Measurements from ENCODE around the gene FCAMR. TPM values are rescaled to one million over a fixed set of nuclear protein-coding genes. Genes with fewer than 3 reads are reported as not detected.
A peak's percentile ranks its signal among the peaks of the same experiment; 100 is the strongest.

Gene FCAMR
- total and polyA plus RNA-seq, 2 donors (not counting 1 experiment from before 2014, with no cell fraction given) = not detected

DNA sequence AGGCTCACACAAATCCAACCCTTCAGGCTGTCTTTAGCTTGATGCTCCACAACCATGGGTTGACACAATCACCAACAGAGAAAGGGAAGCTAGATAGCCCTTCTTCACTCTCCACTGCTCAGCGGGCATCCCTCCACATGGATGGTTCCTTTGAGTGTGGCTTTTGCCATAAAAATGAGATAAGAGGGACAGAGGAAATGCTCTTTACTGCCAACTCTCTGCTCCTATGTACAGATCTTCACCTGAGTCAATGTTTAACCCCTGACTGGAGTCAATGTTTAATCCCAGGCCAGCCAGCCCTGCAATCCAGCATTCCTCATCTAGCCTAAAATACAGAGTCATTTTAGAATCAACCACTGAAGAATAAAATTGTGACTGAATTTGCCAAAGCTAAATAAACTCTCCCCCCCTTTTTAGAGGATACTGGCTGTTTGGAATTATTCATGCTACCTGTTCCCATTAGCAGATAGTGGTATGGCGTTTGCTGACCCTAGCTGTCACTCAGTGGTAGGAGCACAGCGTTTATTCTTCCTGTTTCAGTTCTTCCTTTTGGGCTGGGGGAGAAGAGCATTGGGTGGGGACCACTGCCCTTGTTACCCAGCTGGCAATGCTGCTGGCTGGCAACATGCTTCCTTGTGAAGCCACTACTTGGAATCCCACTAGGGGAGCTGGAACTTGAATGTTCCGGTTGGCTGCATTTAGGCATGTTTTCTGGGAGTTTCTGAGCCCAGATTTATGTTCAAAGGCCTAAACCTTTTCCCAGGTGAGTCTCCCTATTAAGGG, 18.8 kb downstream of the FCAMR start:
- TF ChIP-seq, protein P1, sequence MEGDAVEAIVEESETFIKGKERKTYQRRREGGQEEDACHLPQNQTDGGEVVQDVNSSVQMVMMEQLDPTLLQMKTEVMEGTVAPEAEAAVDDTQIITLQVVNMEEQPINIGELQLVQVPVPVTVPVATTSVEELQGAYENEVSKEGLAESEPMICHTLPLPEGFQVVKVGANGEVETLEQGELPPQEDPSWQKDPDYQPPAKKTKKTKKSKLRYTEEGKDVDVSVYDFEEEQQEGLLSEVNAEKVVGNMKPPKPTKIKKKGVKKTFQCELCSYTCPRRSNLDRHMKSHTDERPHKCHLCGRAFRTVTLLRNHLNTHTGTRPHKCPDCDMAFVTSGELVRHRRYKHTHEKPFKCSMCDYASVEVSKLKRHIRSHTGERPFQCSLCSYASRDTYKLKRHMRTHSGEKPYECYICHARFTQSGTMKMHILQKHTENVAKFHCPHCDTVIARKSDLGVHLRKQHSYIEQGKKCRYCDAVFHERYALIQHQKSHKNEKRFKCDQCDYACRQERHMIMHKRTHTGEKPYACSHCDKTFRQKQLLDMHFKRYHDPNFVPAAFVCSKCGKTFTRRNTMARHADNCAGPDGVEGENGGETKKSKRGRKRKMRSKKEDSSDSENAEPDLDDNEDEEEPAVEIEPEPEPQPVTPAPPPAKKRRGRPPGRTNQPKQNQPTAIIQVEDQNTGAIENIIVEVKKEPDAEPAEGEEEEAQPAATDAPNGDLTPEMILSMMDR (IDR thresholded peaks at IDR 0.05) = no peak
- POLR2A ChIA-PET = no interaction called here
- H3K4me3 ChIP-seq (ENCODE audit: control extremely low read depth in 1 of 5, extremely low read depth in 1 of 5, insufficient read depth in 1 of 5, low read depth in 2 of 5, low read length in 4 of 5) = no peak overlapping the region
- Mint-ChIP-seq H3K4me1 (peaks cover 39% of the 10 kb centered on the region), H3K9me3 (ENCODE audit: insufficient read depth) (no peaks in the 10 kb centered on the region), H3K27me3 (peaks cover 3% of the 10 kb centered on the region), H3K4me3 (no peak overlapping the region), H3K27ac (no peak overlapping the region)
- peaks cover 0 to 6% (median 4%) of the 10 kb centered on the region in 3 donors for H3K9me3 ChIP-seq (ENCODE audit: control extremely low read depth in 1 of 3, control insufficient read depth in 2 of 3, insufficient read depth in 1 of 3, low read length in 2 of 3)
- H3K27me3 ChIP-seq (replicated peaks in 1 of 4; ENCODE audit: control extremely low read depth in 1 of 4, control insufficient read depth in 3 of 4, insufficient read depth in 4 of 4, low read length in 3 of 4) = no peaks in the 10 kb centered on the region
- ATAC-seq (ENCODE audit: low read depth) (no peak), DNase-seq (no peak)
- H3K27ac ChIP-seq (ENCODE audit: low read length in 2 of 2) = no peak overlapping the region
- H3K4me1 ChIP-seq (ENCODE audit: control insufficient read depth in 2 of 2, insufficient read depth in 2 of 2, low read length in 2 of 2) = peaks cover 11 to 12% of the 10 kb centered on the region in 2 donors
- H3K79me2 ChIP-seq (ENCODE audit: control insufficient read depth, insufficient read depth, low read length) = no peaks in the 10 kb centered on the region
- CTCF ChIA-PET = interaction anchor here (1.1 to 2.1 kb wide), 3 partner anchors 18 to 40 kb away, joined by 4 to 9 read pairs (median 8); no protein-coding TSS in a partner anchor
- no peak overlapping the region for H3K9ac ChIP-seq (ENCODE audit: low read length)
- no peak overlapping the region for H2AFZ ChIP-seq (ENCODE audit: insufficient read depth, low read depth, low read length, poor library complexity, severe bottlenecking)
- intact Hi-C loops (cut with micrococcal nuclease) = no loop called here
- no peaks in the 10 kb centered on the region for H3K36me3 ChIP-seq (replicated peaks in 1 of 2; ENCODE audit: control extremely low read depth in 1 of 2, control insufficient read depth in 1 of 2, extremely low read depth in 1 of 2, insufficient read depth in 2 of 2, low read length in 1 of 2)
- 50% methylated on average over 2 of the region's 4 CpGs for WGBS (ENCODE audit: insufficient coverage)
- H3K4me2 ChIP-seq (replicated peaks; ENCODE audit: low read depth, low read length, poor library complexity, severe bottlenecking) = peak overlapping the region; percentile 3
- no peaks in the 10 kb centered on the region for H4K20me1 ChIP-seq (ENCODE audit: control insufficient read depth, insufficient read depth, low read length, poor library complexity, severe bottlenecking)

DNA sequence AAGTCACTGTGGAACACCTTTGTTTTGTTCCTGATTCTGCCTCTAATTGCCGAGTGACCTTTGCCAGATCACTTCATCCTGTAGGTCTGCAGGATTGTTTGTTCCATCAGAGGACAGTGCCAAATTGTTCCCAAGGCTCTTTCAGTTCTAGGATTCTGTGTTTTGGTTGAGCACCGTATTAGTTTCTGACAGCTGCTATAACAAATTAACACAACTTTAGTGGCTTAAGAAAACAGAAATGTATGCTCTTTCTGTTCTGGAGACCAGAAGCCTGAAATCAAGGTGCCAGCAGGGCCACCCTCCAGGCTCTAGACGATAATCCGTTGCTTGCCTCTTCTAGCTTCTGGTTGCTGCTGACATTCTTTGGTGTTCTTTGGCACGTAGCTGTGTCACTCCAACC, 20.6 kb downstream of the FCAMR start:
- Histone ChIP-seq H3K4me2 (replicated peaks; ENCODE audit: low read depth, low read length, poor library complexity, severe bottlenecking) (no peak overlapping the region), H2AFZ (ENCODE audit: insufficient read depth, low read depth, low read length, poor library complexity, severe bottlenecking) (no peak overlapping the region), H3K9ac (ENCODE audit: low read length) (no peak overlapping the region), H3K9me3 (ENCODE audit: control extremely low read depth in 1 of 3, control insufficient read depth in 2 of 3, insufficient read depth in 1 of 3, low read length in 2 of 3) (peaks cover 0 to 6% (median 4%) of the 10 kb centered on the region in 3 donors), H3K27me3 (replicated peaks in 1 of 4; ENCODE audit: control extremely low read depth in 1 of 4, control insufficient read depth in 3 of 4, insufficient read depth in 4 of 4, low read length in 3 of 4) (peaks cover 0 to 5% (median 0%) of the 10 kb centered on the region in 4 experiments), H3K4me1 (ENCODE audit: control insufficient read depth in 2 of 2, insufficient read depth in 2 of 2, low read length in 2 of 2) (peaks cover 11 to 12% of the 10 kb centered on the region in 2 donors), H4K20me1 (ENCODE audit: control insufficient read depth, insufficient read depth, low read length, poor library complexity, severe bottlenecking) (no peaks in the 10 kb centered on the region), H3K79me2 (ENCODE audit: control insufficient read depth, insufficient read depth, low read length) (no peaks in the 10 kb centered on the region), H3K4me3 (ENCODE audit: control extremely low read depth in 1 of 5, extremely low read depth in 1 of 5, insufficient read depth in 1 of 5, low read depth in 2 of 5, low read length in 4 of 5) (no peak overlapping the region), H3K27ac (ENCODE audit: low read length in 2 of 2) (no peak overlapping the region), H3K36me3 (replicated peaks in 1 of 2; ENCODE audit: control extremely low read depth in 1 of 2, control insufficient read depth in 1 of 2, extremely low read depth in 1 of 2, insufficient read depth in 2 of 2, low read length in 1 of 2) (no peaks in the 10 kb centered on the region)
- H3K4me3 Mint-ChIP-seq = no peak overlapping the region
- no peak for ATAC-seq (ENCODE audit: low read depth)
- ChIA-PET CTCF (interaction anchor here (0.7 to 1.8 kb wide), 5 partner anchors 9 to 140 kb away, joined by 3 to 4 read pairs (median 3); partner anchors contain the start of gene IL20), POLR2A (interaction anchor here (1.2 kb wide), 1 partner anchor 22 kb away, joined by 3 read pairs; no protein-coding TSS in a partner anchor)
- intact Hi-C loops (cut with micrococcal nuclease) = no loop called here
- no peak overlapping the region for H3K27ac Mint-ChIP-seq
- H3K9me3 Mint-ChIP-seq (ENCODE audit: insufficient read depth) = no peaks in the 10 kb centered on the region
- 100% methylated on average over 3 of the region's 5 CpGs for WGBS (ENCODE audit: insufficient coverage)
- peaks cover 35% of the 10 kb centered on the region for H3K4me1 Mint-ChIP-seq
- TF ChIP-seq, protein P1 (IDR thresholded peaks at IDR 0.05) = no peak
- TF ChIP-seq EZH2 (IDR thresholded peaks at IDR 0.05; ENCODE audit: borderline replicate concordance, insufficient read depth, low read depth, low read length, poor library complexity, severe bottlenecking) = no peak
- no peak for DNase-seq
- peaks cover 8% of the 10 kb centered on the region for H3K27me3 Mint-ChIP-seq
